H9 (cell line): ENCODE measurements around the gene CXXC5. TPM values are rescaled to one million over a fixed set of nuclear protein-coding genes. Genes with fewer than 3 reads are reported as not detected.

Experiments
- DNase-seq: peaks from one replicate; pipeline ENCODE4 v3.0.0-alpha.2; 2017
- H2AFZ ChIP-seq: one replicate; pipeline ENCODE4 v1.6.1; 2013; ENCODE audit warnings: mild to moderate bottlenecking, low read length, control low read depth, moderate library complexity
- H2AK5ac ChIP-seq: 2 replicates; pipeline ENCODE4 v1.6.1; 2013; ENCODE audit warnings: low read length, control low read depth, mixed read lengths; ENCODE audit not compliant: insufficient read length
- H2BK120ac ChIP-seq: one replicate; pipeline ENCODE4 v1.6.1; 2013; ENCODE audit warnings: low read depth, mild to moderate bottlenecking, low read length, control low read depth, inconsistent platforms; ENCODE audit not compliant: poor library complexity, severe bottlenecking
- H2BK12ac ChIP-seq: 2 replicates; pipeline ENCODE4 v1.6.1; 2013; ENCODE audit warnings: low read length, control low read depth, mixed read lengths, low read depth; ENCODE audit not compliant: insufficient read length
- H2BK15ac ChIP-seq: 2 replicates; pipeline ENCODE4 v1.6.1; 2013; ENCODE audit warnings: low read depth, low read length, control low read depth
- H2BK20ac ChIP-seq: one replicate; pipeline ENCODE4 v1.6.1; 2013; ENCODE audit warnings: low read depth, mild to moderate bottlenecking, low read length, control low read depth, inconsistent platforms; ENCODE audit not compliant: poor library complexity, severe bottlenecking
- H2BK5ac ChIP-seq: 2 replicates; pipeline ENCODE4 v1.6.1; 2013; ENCODE audit warnings: low read length, control low read depth, mixed read lengths; ENCODE audit not compliant: insufficient read length
- H3K14ac ChIP-seq: 2 replicates; pipeline ENCODE4 v1.6.1; 2013; ENCODE audit warnings: low read length, control low read depth; ENCODE audit not compliant: insufficient read depth
- H3K18ac ChIP-seq: 2 replicates; pipeline ENCODE4 v1.6.1; 2013; ENCODE audit warnings: low read depth, mild to moderate bottlenecking, mixed read lengths, low read length, control low read depth; ENCODE audit not compliant: insufficient read length
- H3K23ac ChIP-seq: 2 replicates; pipeline ENCODE4 v1.6.1; 2013; ENCODE audit warnings: low read length, control low read depth, mixed read lengths, low read depth; ENCODE audit not compliant: insufficient read length
- H3K23me2 ChIP-seq: 2 replicates; pipeline ENCODE4 v1.6.1; 2013; ENCODE audit warnings: low read depth, mild to moderate bottlenecking, mixed read lengths, low read length, control low read depth; ENCODE audit not compliant: insufficient read length, poor library complexity, severe bottlenecking
- H3K27ac ChIP-seq: 2 replicates; pipeline ENCODE4 v1.5.1; 2013; ENCODE audit warnings: low read length, control low read depth, mixed read lengths, low read depth; ENCODE audit not compliant: insufficient read length
- H3K27me3 ChIP-seq: 2 replicates; pipeline ENCODE4 v1.6.1; 2013; ENCODE audit warnings: low read length, control low read depth, inconsistent platforms; ENCODE audit not compliant: insufficient read depth
- H3K4ac ChIP-seq: 2 replicates; pipeline ENCODE4 v1.6.1; 2013; ENCODE audit warnings: low read depth, mild to moderate bottlenecking, control low read depth, inconsistent platforms, low read length, moderate library complexity
- H3K4me1 ChIP-seq: 2 replicates; pipeline ENCODE4 v1.6.1; 2013; ENCODE audit warnings: low read length, control low read depth, inconsistent platforms; ENCODE audit not compliant: insufficient read depth
- H3K4me2 ChIP-seq: 2 replicates; pipeline ENCODE4 v1.6.1; 2013; ENCODE audit warnings: low read length, control low read depth, mixed read lengths; ENCODE audit not compliant: insufficient read length, insufficient read depth
- H3K56ac ChIP-seq: 2 replicates; pipeline ENCODE4 v1.6.1; 2013; ENCODE audit warnings: low read depth, mild to moderate bottlenecking, mixed read lengths, low read length, control low read depth; ENCODE audit not compliant: insufficient read length
- H3K79me1 ChIP-seq: 2 replicates; pipeline ENCODE4 v1.6.1; 2013; ENCODE audit warnings: low read depth, mild to moderate bottlenecking, moderate library complexity, low read length, control low read depth, inconsistent platforms; ENCODE audit not compliant: insufficient read depth, poor library complexity, severe bottlenecking
- H3K79me2 ChIP-seq: 2 replicates; pipeline ENCODE4 v1.6.1; 2013; ENCODE audit warnings: low read length, control low read depth, inconsistent platforms; ENCODE audit not compliant: insufficient read depth
- H3K9ac ChIP-seq: 2 replicates; pipeline ENCODE4 v1.6.1; 2013; ENCODE audit warnings: low read length, control low read depth, mixed read lengths; ENCODE audit not compliant: insufficient read length; ENCODE audit errors: extremely low read depth
- H3K9me3 ChIP-seq: one replicate; pipeline ENCODE4 v1.6.1; 2013; ENCODE audit warnings: low read depth, low read length, inconsistent platforms; ENCODE audit not compliant: control insufficient read depth
- H3T11ph ChIP-seq: one replicate; pipeline ENCODE4 v1.6.1; 2013; ENCODE audit warnings: mild to moderate bottlenecking, low read length, control low read depth, inconsistent platforms
- H4K20me1 ChIP-seq: one replicate; pipeline ENCODE4 v1.6.1; 2013; ENCODE audit not compliant: control insufficient read depth, insufficient read length, insufficient read depth
- H4K5ac ChIP-seq: 2 replicates; pipeline ENCODE4 v1.6.1; 2013; ENCODE audit warnings: low read depth, mild to moderate bottlenecking, mixed read lengths, low read length, control low read depth; ENCODE audit not compliant: insufficient read length
- H4K8ac ChIP-seq: replicated peaks from 2 replicates; pipeline ENCODE4 v1.6.1; 2013; ENCODE audit warnings: low read length, control low read depth, mixed read lengths, low read depth; ENCODE audit not compliant: insufficient read length
- H4K91ac ChIP-seq: 2 replicates; pipeline ENCODE4 v1.6.1; 2013; ENCODE audit warnings: low read depth, mild to moderate bottlenecking, moderate library complexity, mixed read lengths, low read length, control low read depth; ENCODE audit not compliant: insufficient read length
- H3K27ac Mint-ChIP-seq, 3 experiments: 2 replicates in 2 of 3; 3 replicates in 1 of 3; pipeline ENCODE4 v1.8.0; 2020 to 2021; ENCODE audit warnings: mixed read lengths in 3 of 3, mild to moderate bottlenecking in 1 of 3, moderate library complexity in 1 of 3
- H3K27me3 Mint-ChIP-seq: 2 replicates; pipeline ENCODE4 v1.8.0; 2021; ENCODE audit warnings: low read depth, mild to moderate bottlenecking, moderate library complexity, mixed read lengths
- H3K36me3 Mint-ChIP-seq, 3 experiments: 2 replicates in 2 of 3; 3 replicates in 1 of 3; pipeline ENCODE4 v1.8.0; 2020 to 2021; ENCODE audit warnings: low read depth in 3 of 3, mixed read lengths in 3 of 3; ENCODE audit not compliant: insufficient read depth in 1 of 3
- H3K4me1 Mint-ChIP-seq, 2 experiments: 2 replicates each; pipeline ENCODE4 v1.8.0; 2020; ENCODE audit warnings: mixed read lengths in 2 of 2
- H3K4me3 Mint-ChIP-seq, 2 experiments: 2 replicates in 1 of 2; 3 replicates in 1 of 2; pipeline ENCODE4 v1.8.0; 2020 to 2021; ENCODE audit warnings: mild to moderate bottlenecking in 2 of 2, mixed read lengths in 2 of 2, moderate library complexity in 1 of 2
- H3K9me3 Mint-ChIP-seq, 2 experiments: 2 replicates in 1 of 2; 3 replicates in 1 of 2; pipeline ENCODE4 v1.8.0; 2020; ENCODE audit warnings: mild to moderate bottlenecking in 2 of 2, mixed read lengths in 2 of 2, moderate library complexity in 1 of 2
- WGBS: extraction: QIAGEN DNeasy Blood & Tissue Kit; methylation state at CpG from one replicate; pipeline ENCODE4 v1.1.7; 2013; ENCODE audit warnings: missing lambda C conversion rate, low lambda C conversion rate, mixed read lengths; ENCODE audit not compliant: insufficient read length; ENCODE audit errors: extremely low coverage; 5-methylcytosine and 5-hydroxymethylcytosine counted together
- total RNA-seq: library from RNA; stranded (reverse); gene quantifications from 2 replicates; pipeline ENCODE4 v1.2.1, GENCODE V29; 2021
- TF ChIP-seq, protein P1 (sequence below): fragments of 200-600 bp; sonication (generic); conservative IDR thresholded peaks from 3 replicates; pipeline ENCODE4 v1.8.0; 2021; ENCODE audit warnings: antibody characterized with exemption, mild to moderate bottlenecking

Gene CXXC5
- total RNA-seq, 1 experiment from 2014 or later: 105 TPM

DNA sequence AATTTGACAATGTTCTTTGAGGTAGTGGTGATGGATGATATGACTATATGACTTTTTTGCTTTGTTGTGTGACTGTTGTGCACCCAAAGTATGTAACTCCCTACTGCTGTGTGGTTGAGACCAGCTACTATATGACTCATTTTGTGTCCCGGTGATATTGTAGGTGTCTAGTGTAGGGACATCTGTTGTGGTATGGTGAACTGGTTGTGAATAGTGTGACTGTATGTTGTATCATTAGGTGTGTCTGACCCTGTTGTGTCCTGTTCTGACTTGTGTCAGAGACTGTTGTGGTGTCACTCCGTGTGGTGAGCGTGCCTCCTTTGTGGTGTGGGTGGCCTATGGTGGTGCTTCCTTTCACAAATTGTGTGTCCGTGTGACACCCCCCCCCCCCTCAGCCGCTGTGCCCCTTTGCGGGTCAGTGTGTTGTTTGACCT is 11.2 kb upstream of the CXXC5 start:
- H3K4me1 ChIP-seq: peaks cover 29% of the 10 kb centered on the region; the same call in 1 of the 2 replicates
- H2BK20ac ChIP-seq: no peak overlapping the region
- no peak overlapping the region for H3K27ac ChIP-seq

More for the DNA sequence above, 11.2 kb upstream of the CXXC5 start:
- WGBS: no CpG with 5 or more reads among the region's 6 CpGs
- Histone ChIP-seq H3K9me3 (no peaks in the 10 kb centered on the region), H3K4me2 (peak overlapping the region; percentile 56), H3K56ac (no peak overlapping the region), H2BK12ac (no peak overlapping the region), H3K14ac (no peak overlapping the region; the same call in 1 of the 2 replicates), H4K5ac (no peak overlapping the region), H3K4ac (no peak overlapping the region), H2BK5ac (no peak overlapping the region), H3K79me2 (no peaks in the 10 kb centered on the region), H2BK15ac (no peak overlapping the region), H4K91ac (no peak overlapping the region), H2AK5ac (no peak overlapping the region), H3T11ph (no peak overlapping the region), H3K23ac (no peak overlapping the region), H2AFZ (no peak overlapping the region), H3K9ac (no peak overlapping the region), H3K79me1 (no peaks in the 10 kb centered on the region), H3K27me3 (no peaks in the 10 kb centered on the region), H3K23me2 (no peaks in the 10 kb centered on the region), H4K8ac (no peak overlapping the region), H4K20me1 (no peaks in the 10 kb centered on the region), H3K18ac (no peak overlapping the region), H2BK120ac (no peak overlapping the region)
- Mint-ChIP-seq H3K36me3 (no peaks in the 10 kb centered on the region; a peak in 2 of 7 replicates), H3K4me3 (peak overlapping the region; percentile 49 to 55), H3K9me3 (no peaks in the 10 kb centered on the region; a peak in 1 of 5 replicates), H3K4me1 (peaks cover 66 to 76% of the 10 kb centered on the region in 2 experiments), H3K27me3 (peaks cover 13% of the 10 kb centered on the region), H3K27ac (no peak overlapping the region; a peak in 1 of 7 replicates)
- DNase-seq: no peak
- TF ChIP-seq, protein P1, sequence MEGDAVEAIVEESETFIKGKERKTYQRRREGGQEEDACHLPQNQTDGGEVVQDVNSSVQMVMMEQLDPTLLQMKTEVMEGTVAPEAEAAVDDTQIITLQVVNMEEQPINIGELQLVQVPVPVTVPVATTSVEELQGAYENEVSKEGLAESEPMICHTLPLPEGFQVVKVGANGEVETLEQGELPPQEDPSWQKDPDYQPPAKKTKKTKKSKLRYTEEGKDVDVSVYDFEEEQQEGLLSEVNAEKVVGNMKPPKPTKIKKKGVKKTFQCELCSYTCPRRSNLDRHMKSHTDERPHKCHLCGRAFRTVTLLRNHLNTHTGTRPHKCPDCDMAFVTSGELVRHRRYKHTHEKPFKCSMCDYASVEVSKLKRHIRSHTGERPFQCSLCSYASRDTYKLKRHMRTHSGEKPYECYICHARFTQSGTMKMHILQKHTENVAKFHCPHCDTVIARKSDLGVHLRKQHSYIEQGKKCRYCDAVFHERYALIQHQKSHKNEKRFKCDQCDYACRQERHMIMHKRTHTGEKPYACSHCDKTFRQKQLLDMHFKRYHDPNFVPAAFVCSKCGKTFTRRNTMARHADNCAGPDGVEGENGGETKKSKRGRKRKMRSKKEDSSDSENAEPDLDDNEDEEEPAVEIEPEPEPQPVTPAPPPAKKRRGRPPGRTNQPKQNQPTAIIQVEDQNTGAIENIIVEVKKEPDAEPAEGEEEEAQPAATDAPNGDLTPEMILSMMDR: no peak
